ENCODE measurements around the gene KCNQ1. TPM values are rescaled to one million over a fixed set of nuclear protein-coding genes. Genes with fewer than 3 reads are reported as not detected.

KCNQ1 gene
- total and polyA plus RNA-seq, 2 experiments from 2014 or later = 0.45 to 0.87 TPM

GRCh38 chr11:2507212-2507901 is 62.5 kb downstream of the KCNQ1 start (continued):
- TF ChIP-seq ZNF114 (CRISPR knock-in tag; IDR thresholded peaks at IDR 0.05) (no peak), JUNB (IDR thresholded peaks at IDR 0.05; ENCODE audit: unreplicated experiment) (no peak), ZNF331 (CRISPR knock-in tag; IDR thresholded peaks at IDR 0.05; ENCODE audit: low read depth) (no peak), EZH2 (IDR thresholded peaks at IDR 0.05; ENCODE audit: low read depth, unreplicated experiment) (no peak), STAT1 (IDR thresholded peaks at IDR 0.05; ENCODE audit: unreplicated experiment) (no peak)

- Histone ChIP-seq H3K4me1 (ENCODE audit: insufficient read depth) (no peaks in the 10 kb centered on the region), H2AFZ (no peak overlapping the region), H3K79me2 (replicated peaks; ENCODE audit: insufficient read depth) (no peaks in the 10 kb centered on the region), H3K4me3 (no peak overlapping the region), H3K27me3 (ENCODE audit: insufficient read depth) (peaks cover 60% of the 10 kb centered on the region), H3F3A (replicated peaks; ENCODE audit: low read depth) (no peaks in the 10 kb centered on the region), H4K20me1 (replicated peaks; ENCODE audit: insufficient read depth) (no peaks in the 10 kb centered on the region), H3K36me3 (ENCODE audit: insufficient read depth) (no peaks in the 10 kb centered on the region), H3K9me2 (ENCODE audit: insufficient read depth) (no peaks in the 10 kb centered on the region), H3K4me2 (no peak overlapping the region), H3K27ac (ENCODE audit: low read depth) (no peak overlapping the region)
- no peaks in the 10 kb centered on the region for H3K36me3 Mint-ChIP-seq (ENCODE audit: low read depth)
- H3K9me3 Mint-ChIP-seq = no peaks in the 10 kb centered on the region
- peaks cover 47% of the 10 kb centered on the region for H3K27me3 Mint-ChIP-seq (ENCODE audit: insufficient read depth, low read depth, poor library complexity)
- no peak overlapping the region for H3K27ac Mint-ChIP-seq
- DNase-seq (ENCODE audit: low spot score) = no peak
- ATAC-seq = no peak
- no peak overlapping the region for H3K4me3 Mint-ChIP-seq
- H3K4me1 Mint-ChIP-seq = no peaks in the 10 kb centered on the region
- TF ChIP-seq NANOG (IDR thresholded peaks at IDR 0.05; ENCODE audit: borderline replicate concordance) = no peak
- no peak for TF ChIP-seq ETS1 (IDR thresholded peaks at IDR 0.05)
- TF ChIP-seq CTCF (conservative IDR thresholded peaks at IDR 0.05; ENCODE audit: low read depth in 2 of 2) = no peak
- TF ChIP-seq JUNB (IDR thresholded peaks at IDR 0.05; ENCODE audit: unreplicated experiment) = no peak
- TF ChIP-seq REST (IDR thresholded peaks at IDR 0.05; ENCODE audit: unreplicated experiment) = no peak
- TF ChIP-seq ZNF331 (CRISPR knock-in tag; IDR thresholded peaks at IDR 0.05; ENCODE audit: low read depth) = no peak
- no peak for TF ChIP-seq EZH2phosphoT487 (IDR thresholded peaks at IDR 0.05; ENCODE audit: unreplicated experiment)
- no peak for TF ChIP-seq STAT1 (IDR thresholded peaks at IDR 0.05; ENCODE audit: unreplicated experiment)
- TF ChIP-seq ZNF114 (CRISPR knock-in tag; IDR thresholded peaks at IDR 0.05) = no peak
- TF ChIP-seq POLR2AphosphoS5 (IDR thresholded peaks at IDR 0.05; ENCODE audit: low read depth) = no peak
- no peak for TF ChIP-seq EZH2 (IDR thresholded peaks at IDR 0.05; ENCODE audit: low read depth, unreplicated experiment)
- no peak for TF ChIP-seq CREB1 (CRISPR knock-in tag; IDR thresholded peaks at IDR 0.05; ENCODE audit: low read depth)
These were observed 63.3 kb downstream of the KCNQ1 start for GRCh38 chr11:2507945-2508749.

All from GM23338 (cell line).